WTC11 (cell line): ENCODE results near the gene LDAH.

ENCODE experiments used
- CDX4 ChIP-seq: fragments of 250-450 bp; sonication (Bioruptor Pico); IDR thresholded peaks from 2 replicates; pipeline ENCODE4 v1.9.0; 2021; ENCODE audit warnings: moderate library complexity, mild to moderate bottlenecking, inconsistent platforms, borderline replicate concordance
- OVOL2 ChIP-seq: fragments of 250-450 bp; sonication (Bioruptor Pico); IDR thresholded peaks from 2 replicates; pipeline ENCODE4 v1.9.0; 2021; ENCODE audit warnings: mild to moderate bottlenecking, borderline replicate concordance

- TF ChIP-seq CDX4 (no peak), OVOL2 (no peak)
Observed at GRCh38 chr2:20696366-20696765, 126.5 kb downstream of the LDAH start.
